Endothelial cell of umbilical vein (primary cell): Measurements from ENCODE around the gene UGT8. TPM values are rescaled to one million over a fixed set of nuclear protein-coding genes. Genes with fewer than 3 reads are reported as not detected.

Source experiments
- BruUV-seq: library from RNA; stranded (reverse); fragments of 400-500 nt; replicated peaks from 2 replicates; lab custom pipeline; 2021; lab: Mats Ljungman, UMichigan
- CTCF ChIA-PET: fragments of 300-600, 350-600 bp; sonication (Branson Sonifier 250); formaldehyde crosslinking; loops from one replicate; lab custom pipeline; 2021; ENCODE audit warnings: antibody characterized with exemption, inconsistent platforms; lab: Charles Lee
- POLR2A ChIA-PET: fragments of 300-600, 350-600 bp; sonication (Branson Sonifier 250); formaldehyde crosslinking; loops from one replicate; lab custom pipeline; 2021; ENCODE audit warnings: antibody characterized with exemption, inconsistent platforms; lab: Charles Lee
- DNase-seq: peaks from one replicate; pipeline ENCODE4 v3.0.0-alpha.2; 2011; ENCODE audit warnings: low read depth, low spot score
- FAIRE-seq: peaks from 2 replicates; lab custom pipeline; 2011; peaks lifted over from hg19 to GRCh38; lab: Jason Lieb, UNC
- H2AFZ ChIP-seq: 2 replicates; pipeline ENCODE4 v1.6.0; 2012; ENCODE audit warnings: low read depth, low read length, control low read depth, inconsistent platforms
- H3K27ac ChIP-seq: 2 replicates; pipeline ENCODE4 v1.5.1; 2011; ENCODE audit warnings: low read depth, mild to moderate bottlenecking, control low read depth, low read length, moderate library complexity; ENCODE audit not compliant: insufficient read depth
- H3K27me3 ChIP-seq, 2 experiments: 2 replicates each; pipeline versions ENCODE4 v1.6.0 to v1.6.1; 2011; ENCODE audit warnings: low read length in 2 of 2, mixed read lengths in 1 of 2; ENCODE audit not compliant: control insufficient read depth in 2 of 2, insufficient read depth in 2 of 2
- H3K36me3 ChIP-seq, 2 experiments: 2 replicates in 1 of 2; 3 replicates in 1 of 2; pipeline ENCODE4 v1.5.1; 2011; ENCODE audit warnings: low read length in 2 of 2, mild to moderate bottlenecking in 1 of 2, moderate library complexity in 1 of 2; ENCODE audit not compliant: control insufficient read depth in 2 of 2, insufficient read depth in 2 of 2; ENCODE audit errors: extremely low read depth in 1 of 2
- H3K4me1 ChIP-seq: 3 replicates; pipeline ENCODE4 v1.5.1; 2011; ENCODE audit warnings: mild to moderate bottlenecking, low read length; ENCODE audit not compliant: control insufficient read depth, insufficient read depth; ENCODE audit errors: extremely low read depth
- H3K4me2 ChIP-seq: 2 replicates; pipeline ENCODE4 v1.6.1; 2011; ENCODE audit warnings: low read length, control low read depth, mixed read lengths; ENCODE audit not compliant: insufficient read depth
- H3K4me3 ChIP-seq, 3 experiments: fragments of 200-600 bp in 1 of 3; sonication (generic), shearing (Covaris generic) in 1 of 3; replicated peaks in 1 of 3; 2 replicates each; pipeline ENCODE4 v1.5.1; 2011 to 2016; ENCODE audit warnings: control low read depth in 3 of 3, low read length in 3 of 3, mild to moderate bottlenecking in 2 of 3, inconsistent platforms in 1 of 3, low read depth in 1 of 3, moderate library complexity in 1 of 3; ENCODE audit not compliant: insufficient read depth in 1 of 3
- H3K79me2 ChIP-seq: 2 replicates; pipeline ENCODE4 v1.6.0; 2012; ENCODE audit warnings: low read length, inconsistent platforms; ENCODE audit not compliant: control insufficient read depth, insufficient read depth
- H3K9ac ChIP-seq: replicated peaks from 2 replicates; pipeline ENCODE3; 2011; ENCODE audit warnings: low read length, control low read depth; ENCODE audit not compliant: insufficient read depth; ENCODE audit errors: extremely low read depth
- H3K9me1 ChIP-seq: replicated peaks from 3 replicates; pipeline ENCODE4 v1.6.0; 2011; ENCODE audit warnings: mild to moderate bottlenecking, low read length; ENCODE audit not compliant: control insufficient read depth, insufficient read depth; ENCODE audit errors: extremely low read depth
- H3K9me3 ChIP-seq: replicated peaks from 2 replicates; pipeline ENCODE4 v1.5.1; 2012; ENCODE audit warnings: low read length, inconsistent platforms; ENCODE audit not compliant: control insufficient read depth, insufficient read depth
- H4K20me1 ChIP-seq: replicated peaks from 2 replicates; pipeline ENCODE3; 2011; ENCODE audit warnings: mild to moderate bottlenecking, low read length; ENCODE audit not compliant: control insufficient read depth, insufficient read depth; ENCODE audit errors: extremely low read depth
- EZH2 ChIP-seq: IDR thresholded peaks from 2 replicates; pipeline ENCODE4 v1.6.1; 2012; ENCODE audit warnings: borderline replicate concordance, low read depth, mild to moderate bottlenecking, moderate library complexity, low read length, inconsistent platforms; ENCODE audit not compliant: severe bottlenecking
- FOS ChIP-seq: IDR thresholded peaks from 2 replicates; pipeline ENCODE4 v1.6.1; 2011; ENCODE audit warnings: mild to moderate bottlenecking, low read length, moderate library complexity, borderline replicate concordance; ENCODE audit not compliant: insufficient read depth
- GATA2 ChIP-seq: IDR thresholded peaks from 2 replicates; pipeline ENCODE4 v1.7.0; 2011; ENCODE audit warnings: low read depth, mild to moderate bottlenecking, moderate library complexity, mixed read lengths, low read length; ENCODE audit not compliant: insufficient read length, insufficient read depth
- JUN ChIP-seq: IDR thresholded peaks from 2 replicates; pipeline ENCODE4 v1.6.1; 2011; ENCODE audit warnings: borderline replicate concordance, low read depth; ENCODE audit not compliant: insufficient read length, insufficient read depth
- MYC ChIP-seq: IDR thresholded peaks from one replicate; pipeline ENCODE4 v1.6.1; 2011; ENCODE audit warnings: mild to moderate bottlenecking, low read depth, low read length
- POLR2A ChIP-seq: IDR thresholded peaks from 2 replicates; pipeline ENCODE4 v1.6.1; 2012; ENCODE audit warnings: low read depth, mild to moderate bottlenecking, control low read depth, low read length
- POLR2AphosphoS5 ChIP-seq: IDR thresholded peaks from 2 replicates; pipeline ENCODE4 v1.6.1; 2012; ENCODE audit warnings: low read depth, mild to moderate bottlenecking, control low read depth, low read length, moderate library complexity; ENCODE audit not compliant: insufficient read depth
- dilution Hi-C: fragments of 300-500 bp; cut with MboI; formaldehyde crosslinking; loops from one replicate; pipeline ENCODE4 v1.15.0; 2019; ENCODE audit warnings: low sequenced_read_pairs; ENCODE audit not compliant: extremely low pct_ligation_motif_present
- intact Hi-C: fragments of 100-400 bp; cut with micrococcal nuclease; formaldehyde crosslinking; loops from one replicate; pipeline ENCODE4 v1.10.0; 2022
- polyA plus RNA-seq, 4 experiments: library from polyadenylated mRNA; depleted of rRNA in 3 of 4; stranded (reverse) in 3 of 4; unstranded in 1 of 4; fragments of >200 nt; gene quantifications; 2 replicates each; pipeline versions ENCODE4 v1.2.1 to v1.2.3, GENCODE V29; 2011 to 2012; ENCODE audit warnings: missing spikeins in 1 of 4
- total RNA-seq: library from RNA; stranded (reverse); gene quantifications from 2 replicates; pipeline ENCODE4 v1.2.3, GENCODE V29; 2021
- TF ChIP-seq, protein P1 (sequence below), 2 donors: IDR thresholded peaks; 1 replicate in 1 of 2; 2 replicates in 1 of 2; pipeline ENCODE4 v1.5.1; 2011; ENCODE audit warnings: low read length in 2 of 2, mild to moderate bottlenecking in 2 of 2, moderate library complexity in 2 of 2, control low read depth in 1 of 2, inconsistent platforms in 1 of 2, low read depth in 1 of 2; ENCODE audit not compliant: insufficient read depth in 1 of 2; ENCODE audit errors: extremely low read depth in 1 of 2
- TF ChIP-seq, protein P2 (sequence below): IDR thresholded peaks from 2 replicates; pipeline ENCODE4 v1.6.1; 2011; ENCODE audit not compliant: insufficient read depth, insufficient read length

The UGT8 gene
- total and polyA plus RNA-seq, 2 donors (not counting 3 experiments of a cell fraction or from before 2014, with no cell fraction given) = 0.11 TPM; not detected in 1

DNA sequence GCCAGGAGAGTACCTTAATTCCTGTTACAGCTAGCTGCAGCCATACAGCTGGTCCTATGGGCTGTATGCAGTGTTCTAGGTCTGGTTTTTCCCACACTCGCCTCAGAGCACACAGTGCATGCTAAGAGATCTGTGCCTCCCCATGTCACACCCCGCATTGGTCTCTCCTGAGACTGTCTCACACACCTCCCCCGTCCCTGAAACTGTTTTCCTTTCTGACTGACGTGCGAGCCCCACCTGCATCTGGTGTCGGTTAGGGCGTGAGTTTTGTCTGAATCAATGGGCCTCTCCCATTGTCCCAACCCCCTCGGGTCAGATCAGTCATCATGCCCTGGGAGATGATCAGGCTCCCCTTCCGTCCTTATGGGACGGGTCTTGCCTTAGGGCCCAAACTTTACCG is 3.4 kb upstream of the UGT8 start:
- peaks cover 18 to 31% of the 10 kb centered on the region in 2 experiments for H3K27me3 ChIP-seq
- H3K27ac ChIP-seq = no peak overlapping the region
- H4K20me1 ChIP-seq = no peaks in the 10 kb centered on the region
- BruUV-seq = no TSS peak
- FAIRE-seq = no peak
- H3K4me2 ChIP-seq = no peak overlapping the region
- ChIA-PET POLR2A (no interaction called here), CTCF (no interaction called here)
- H2AFZ ChIP-seq = no peak overlapping the region
- no peaks in the 10 kb centered on the region for H3K9me3 ChIP-seq
- no peaks in the 10 kb centered on the region for H3K79me2 ChIP-seq
- no peaks in the 10 kb centered on the region for H3K9me1 ChIP-seq
- TF ChIP-seq GATA2 (no peak), FOS (no peak), MYC (no peak), POLR2A (no peak), POLR2AphosphoS5 (no peak), EZH2 (no peak), JUN (no peak)
- TF ChIP-seq, protein P1, sequence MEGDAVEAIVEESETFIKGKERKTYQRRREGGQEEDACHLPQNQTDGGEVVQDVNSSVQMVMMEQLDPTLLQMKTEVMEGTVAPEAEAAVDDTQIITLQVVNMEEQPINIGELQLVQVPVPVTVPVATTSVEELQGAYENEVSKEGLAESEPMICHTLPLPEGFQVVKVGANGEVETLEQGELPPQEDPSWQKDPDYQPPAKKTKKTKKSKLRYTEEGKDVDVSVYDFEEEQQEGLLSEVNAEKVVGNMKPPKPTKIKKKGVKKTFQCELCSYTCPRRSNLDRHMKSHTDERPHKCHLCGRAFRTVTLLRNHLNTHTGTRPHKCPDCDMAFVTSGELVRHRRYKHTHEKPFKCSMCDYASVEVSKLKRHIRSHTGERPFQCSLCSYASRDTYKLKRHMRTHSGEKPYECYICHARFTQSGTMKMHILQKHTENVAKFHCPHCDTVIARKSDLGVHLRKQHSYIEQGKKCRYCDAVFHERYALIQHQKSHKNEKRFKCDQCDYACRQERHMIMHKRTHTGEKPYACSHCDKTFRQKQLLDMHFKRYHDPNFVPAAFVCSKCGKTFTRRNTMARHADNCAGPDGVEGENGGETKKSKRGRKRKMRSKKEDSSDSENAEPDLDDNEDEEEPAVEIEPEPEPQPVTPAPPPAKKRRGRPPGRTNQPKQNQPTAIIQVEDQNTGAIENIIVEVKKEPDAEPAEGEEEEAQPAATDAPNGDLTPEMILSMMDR (IDR thresholded peaks at IDR 0.05; ENCODE audit: extremely low read depth in 1 of 2, insufficient read depth in 1 of 2, low read depth in 1 of 2, low read length in 2 of 2) = no peak
- TF ChIP-seq, protein P2, sequence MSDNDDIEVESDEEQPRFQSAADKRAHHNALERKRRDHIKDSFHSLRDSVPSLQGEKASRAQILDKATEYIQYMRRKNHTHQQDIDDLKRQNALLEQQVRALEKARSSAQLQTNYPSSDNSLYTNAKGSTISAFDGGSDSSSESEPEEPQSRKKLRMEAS = no peak
- peaks cover 7% of the 10 kb centered on the region for H3K4me1 ChIP-seq
- no peak for DNase-seq
- no peak overlapping the region for H3K9ac ChIP-seq
- H3K4me3 ChIP-seq = no peak overlapping the region
- intact Hi-C loops (no loop called here), dilution Hi-C loops (no loop called here)
- no peaks in the 10 kb centered on the region for H3K36me3 ChIP-seq
